GM12878 (cell line): ENCODE results near the gene ABHD14A. TPM values are rescaled to one million over a fixed set of nuclear protein-coding genes. Genes with fewer than 3 reads are reported as not detected.

Source experiments
- BHLHE40 ChIP-seq, 2 experiments: fragments of 450-650 bp in 1 of 2; IDR thresholded peaks; 2 replicates each; pipeline ENCODE4 v1.6.1; 2011 to 2017; ENCODE audit warnings: low read depth in 2 of 2, borderline replicate concordance in 1 of 2, improper control_type of control experiment in 1 of 2, low read length in 1 of 2, mild to moderate bottlenecking in 1 of 2
- CBX3 ChIP-seq: fragments of 200-600 bp; sonication (generic); IDR thresholded peaks from 2 replicates; pipeline ENCODE4 v1.6.1; 2016; ENCODE audit warnings: low read depth, borderline replicate concordance
- CHD2 ChIP-seq: IDR thresholded peaks from 2 replicates; pipeline ENCODE4 v1.6.1; 2011; ENCODE audit warnings: low read depth, low read length, improper control_type of control experiment, borderline replicate concordance
- ETV6 ChIP-seq, 2 experiments: fragments of 450-650 bp in 1 of 2; IDR thresholded peaks in 1 of 2; conservative IDR thresholded peaks in 1 of 2; 2 replicates each; pipeline ENCODE4 v1.6.1; 2014; ENCODE audit warnings: antibody characterized with exemption in 1 of 2, borderline replicate concordance in 1 of 2, low read depth in 1 of 2, mild to moderate bottlenecking in 1 of 2, moderate library complexity in 1 of 2
- EZH2 ChIP-seq: IDR thresholded peaks from 2 replicates; pipeline ENCODE4 v1.6.1; 2012; ENCODE audit warnings: low read depth, mild to moderate bottlenecking, control low read depth, inconsistent platforms, low read length, borderline replicate concordance; ENCODE audit not compliant: control insufficient read depth
- GATAD2B ChIP-seq: fragments of 450-650 bp; conservative IDR thresholded peaks from 2 replicates; pipeline ENCODE4 v1.6.1; 2017; ENCODE audit warnings: low read depth, mild to moderate bottlenecking, moderate library complexity
- IKZF1 ChIP-seq: fragments of 450-650 bp; conservative IDR thresholded peaks from 2 replicates; pipeline ENCODE4 v1.6.1; 2017; ENCODE audit warnings: antibody characterized with exemption, mild to moderate bottlenecking
- MEF2B ChIP-seq: fragments of 450-650 bp; IDR thresholded peaks from 2 replicates; pipeline ENCODE4 v1.6.1; 2018; ENCODE audit warnings: mild to moderate bottlenecking, moderate library complexity; ENCODE audit not compliant: partially characterized antibody, poor library complexity, severe bottlenecking
- MTA3 ChIP-seq: IDR thresholded peaks from 2 replicates; pipeline ENCODE4 v1.6.1; 2012; ENCODE audit warnings: low read length, inconsistent platforms, borderline replicate concordance
- NFYA ChIP-seq: IDR thresholded peaks from 2 replicates; pipeline ENCODE4 v1.6.1; 2011; ENCODE audit warnings: low read depth, mild to moderate bottlenecking, low read length, improper control_type of control experiment, borderline replicate concordance
- POLR2A ChIP-seq: IDR thresholded peaks from 2 replicates; pipeline ENCODE4 v1.6.1; 2011; ENCODE audit warnings: low read depth, mild to moderate bottlenecking, low read length
- POU2F2 ChIP-seq: IDR thresholded peaks from 3 replicates; pipeline ENCODE4 v1.6.1; 2011; ENCODE audit warnings: low read depth, mild to moderate bottlenecking, low read length, borderline replicate concordance
- PRDM15 ChIP-seq: fragments of 450-650 bp; formaldehyde crosslinking; IDR thresholded peaks from 2 replicates; pipeline ENCODE4 v1.4.0; 2020; ENCODE audit warnings: mild to moderate bottlenecking, moderate library complexity
- ZBTB40 ChIP-seq: fragments of 450-650 bp; IDR thresholded peaks from 2 replicates; pipeline ENCODE4 v1.6.1; 2016; ENCODE audit warnings: mild to moderate bottlenecking, moderate library complexity, borderline replicate concordance
- ZNF687 ChIP-seq: fragments of 450-650 bp; IDR thresholded peaks from 2 replicates; pipeline ENCODE4 v1.6.1; 2017; ENCODE audit warnings: mild to moderate bottlenecking, moderate library complexity
- ZSCAN29 ChIP-seq: fragments of 450-650 bp; IDR thresholded peaks from 2 replicates; pipeline ENCODE4 v1.6.1; 2017; ENCODE audit warnings: mild to moderate bottlenecking, moderate library complexity
- polyA plus RNA-seq, 11 experiments: library from polyadenylated mRNA; depleted of rRNA in 4 of 11; unstranded in 6 of 11; stranded (reverse) in 5 of 11; fragments of >200 nt; fragmentation: Nextera tagmentation in 4 of 11; fragmentation: Illumina TruSeq in 1 of 11; extraction: Ambion mirVana in 4 of 11; extraction: Trizol in 1 of 11; gene quantifications; 1 replicate in 1 of 11; 2 replicates in 10 of 11; pipeline versions ENCODE4 v1.2.1 to v1.2.3, GENCODE V29; 2011 to 2016; ENCODE audit warnings: inconsistent platforms in 2 of 11, missing spikeins in 2 of 11, low read depth in 1 of 11
- total RNA-seq, 4 experiments: library from RNA; depleted of rRNA in 3 of 4; stranded (reverse); fragments of >200 nt in 3 of 4; fragmentation: Illumina TruSeq in 1 of 4; extraction: Trizol in 1 of 4; gene quantifications; 2 replicates each; pipeline versions ENCODE4 v1.2.1 to v1.2.3, GENCODE V29; 2013 to 2021

ABHD14A gene
- total and polyA plus RNA-seq, 10 of the 15 experiments (the other 5 are each of a cell fraction or from before 2014, with no cell fraction given): 1.2 to 27.0 (median 7.9) TPM

- TF ChIP-seq MEF2B: peak; percentile 78
- no peak for TF ChIP-seq POU2F2
- peak; percentile 68 for TF ChIP-seq IKZF1
- TF ChIP-seq CBX3: no peak
- no peak for TF ChIP-seq ZSCAN29
- TF ChIP-seq ETV6 (conservative IDR thresholded peaks at IDR 0.05 in 1 of 2, IDR thresholded peaks at IDR 0.05 in 1 of 2; ENCODE audit: borderline replicate concordance in 1 of 2, low read depth in 1 of 2): no peak
- no peak for TF ChIP-seq NFYA
- no peak for TF ChIP-seq ZBTB40
- no peak for TF ChIP-seq ZNF687
- no peak for TF ChIP-seq CHD2
- no peak for TF ChIP-seq EZH2
- TF ChIP-seq MTA3: no peak
- TF ChIP-seq GATAD2B: peak; percentile 75; the same call in 1 of the 2 replicates
- peak in 1 of 2 experiments; percentile 15; a peak in 1 of 4 replicates for TF ChIP-seq BHLHE40 (IDR thresholded peaks at IDR 0.05; ENCODE audit: borderline replicate concordance in 1 of 2, low read depth in 2 of 2, low read length in 1 of 2)
- no peak for TF ChIP-seq POLR2A
- TF ChIP-seq PRDM15 (CRISPR knock-in tag): no peak
Observed at GRCh38 chr3:52019352-52020080, 44.7 kb downstream of the ABHD14A start (continued).
